HG03159 (cell line): Measurements from ENCODE around the gene CRB2.
"Not testable (repeated sequence)": the region's sequence is repeated elsewhere in the genome, so short reads cannot be mapped to it uniquely, and the experiment has no call there.

Experiments used
- ATAC-seq: cut with Tn5 transposase; IDR thresholded peaks from one replicate; pipeline ENCODE4 v1.9.1; 2021; ENCODE audit warnings: mild to moderate bottlenecking, moderate library complexity; ENCODE audit not compliant: unreplicated experiment

Gene CRB2

DNA sequence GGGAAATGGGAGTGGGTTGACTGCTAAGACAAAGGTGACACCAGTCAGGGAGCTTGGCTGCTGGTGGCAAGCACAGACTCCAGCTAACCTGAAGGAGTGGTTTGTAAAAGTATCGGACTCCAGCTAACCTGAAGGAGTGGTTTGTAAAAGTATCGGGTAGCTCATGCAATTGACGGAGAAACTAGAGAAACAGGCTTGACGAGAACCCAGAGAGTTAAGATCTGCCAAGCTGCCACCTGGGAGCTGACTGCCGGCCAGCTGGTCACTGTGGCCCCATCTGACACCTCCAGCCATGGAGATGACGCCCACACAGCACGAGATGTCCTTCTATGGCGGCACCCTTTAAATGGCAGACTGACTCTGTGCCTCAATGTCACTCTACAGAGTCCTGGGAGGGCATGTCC, 28.3 kb upstream of the CRB2 start:
- ATAC-seq: no peak

DNA sequence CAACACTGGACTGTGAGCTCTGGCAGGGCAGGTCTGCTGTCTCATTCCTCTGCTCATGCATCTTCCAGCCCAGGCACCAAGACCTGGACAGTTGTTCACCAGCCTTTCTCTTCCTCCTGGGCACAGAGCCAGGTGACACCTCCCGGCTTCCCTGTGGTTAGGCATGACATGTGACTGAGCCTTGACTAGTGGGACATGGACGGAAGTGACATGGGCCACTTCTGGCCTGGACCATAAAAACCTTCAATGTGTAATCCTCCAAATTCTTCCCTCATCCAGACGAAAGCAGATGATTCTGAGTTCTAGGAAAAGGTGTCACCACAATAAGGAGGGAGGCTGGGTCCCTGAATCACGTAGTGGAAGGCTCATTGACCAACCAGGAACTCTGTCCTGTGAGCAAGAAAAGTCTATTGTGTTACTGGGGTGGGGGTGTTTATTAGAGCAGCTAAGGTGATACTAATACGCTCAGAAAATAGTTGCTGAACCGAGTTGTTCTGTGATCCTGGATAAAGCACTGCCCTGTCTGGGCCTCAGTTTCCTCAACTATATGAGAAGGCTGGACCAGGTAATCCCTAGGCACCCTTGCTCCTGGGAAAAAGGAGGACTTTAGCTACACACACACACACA, 26.6 kb upstream of the CRB2 start:
- no peak for ATAC-seq

DNA sequence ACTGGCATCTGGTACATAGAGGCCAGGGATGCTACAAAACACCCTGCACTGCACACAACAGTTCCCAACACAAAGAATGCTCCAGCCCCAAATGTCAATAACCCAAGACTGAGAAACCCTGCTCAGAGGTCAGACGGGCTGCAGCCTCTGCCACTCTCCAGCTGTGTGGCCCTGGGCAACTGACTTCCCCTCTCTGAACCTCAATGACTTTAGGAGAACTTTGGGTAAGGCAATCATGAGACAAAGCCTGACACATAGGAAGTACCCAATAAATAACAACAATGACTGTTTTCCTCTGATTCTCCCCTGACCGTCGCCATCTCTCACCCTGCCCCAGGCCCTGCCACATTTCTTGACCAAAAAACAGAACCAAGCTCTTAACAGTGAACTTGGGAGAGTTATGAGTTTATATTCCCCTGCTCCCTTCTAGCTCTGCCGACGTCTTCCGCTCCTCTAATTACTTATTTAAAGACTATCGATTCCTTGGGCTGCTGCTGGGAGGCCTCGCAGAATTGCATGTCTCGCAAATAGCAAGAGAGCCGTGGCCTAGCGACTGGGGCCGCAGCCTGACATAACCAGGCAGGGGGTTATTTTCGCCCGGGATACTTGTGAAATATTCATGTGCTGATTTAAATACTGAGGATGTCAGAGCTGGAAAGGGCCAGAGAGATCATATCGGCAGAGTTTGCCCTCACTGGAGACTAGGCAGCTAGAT, 24.5 kb upstream of the CRB2 start:
- no peak for ATAC-seq

DNA sequence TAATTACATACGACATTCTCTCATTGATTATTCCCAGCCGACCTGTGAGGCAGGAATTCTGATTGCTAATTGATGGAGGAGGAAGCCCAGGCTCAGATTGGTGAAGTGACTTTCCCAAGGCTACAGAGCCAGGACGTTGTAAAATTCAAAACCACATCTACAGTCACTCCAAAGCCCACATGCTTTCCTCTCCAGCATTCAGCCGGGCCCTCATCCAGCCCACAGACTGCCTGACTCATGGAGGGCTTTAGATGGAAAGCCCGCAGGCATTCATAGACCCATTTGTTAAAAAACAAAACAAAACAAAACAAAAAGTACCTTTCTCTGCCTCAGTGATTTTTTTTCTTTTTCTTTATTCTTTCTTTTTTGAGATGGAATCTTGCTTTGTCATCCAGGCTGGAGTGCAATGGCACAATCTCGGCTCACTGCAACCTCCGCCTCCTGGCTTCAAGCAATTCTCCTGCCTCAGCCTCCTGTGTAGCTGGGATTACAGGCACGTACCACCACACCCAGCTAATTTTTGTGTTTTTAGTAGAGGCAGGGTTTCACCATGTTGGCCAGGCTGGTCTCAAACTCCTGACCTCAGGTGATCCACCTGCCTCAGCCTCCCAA, 22.8 kb upstream of the CRB2 start:
- ATAC-seq: not testable (repeated sequence)

DNA sequence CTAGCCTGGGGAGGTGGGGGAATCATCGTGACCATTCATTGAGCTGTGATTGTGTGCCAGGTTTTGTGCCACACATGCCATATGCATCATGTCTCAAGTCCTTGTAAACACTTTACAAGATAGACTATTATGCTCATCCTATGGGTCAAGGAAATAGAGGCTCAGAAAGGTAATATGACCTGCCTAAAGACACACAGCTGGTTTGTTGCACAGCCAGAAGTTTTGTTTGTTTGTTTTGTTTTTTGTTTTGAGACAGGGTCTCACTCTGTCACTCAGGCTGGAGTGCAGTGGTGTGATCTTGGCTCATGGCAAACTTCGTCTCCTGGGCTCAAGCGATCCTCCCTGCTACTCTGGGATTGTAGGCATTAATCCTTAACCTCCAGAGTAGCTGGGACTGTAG, 21.4 kb upstream of the CRB2 start:
- ATAC-seq: no peak

DNA sequence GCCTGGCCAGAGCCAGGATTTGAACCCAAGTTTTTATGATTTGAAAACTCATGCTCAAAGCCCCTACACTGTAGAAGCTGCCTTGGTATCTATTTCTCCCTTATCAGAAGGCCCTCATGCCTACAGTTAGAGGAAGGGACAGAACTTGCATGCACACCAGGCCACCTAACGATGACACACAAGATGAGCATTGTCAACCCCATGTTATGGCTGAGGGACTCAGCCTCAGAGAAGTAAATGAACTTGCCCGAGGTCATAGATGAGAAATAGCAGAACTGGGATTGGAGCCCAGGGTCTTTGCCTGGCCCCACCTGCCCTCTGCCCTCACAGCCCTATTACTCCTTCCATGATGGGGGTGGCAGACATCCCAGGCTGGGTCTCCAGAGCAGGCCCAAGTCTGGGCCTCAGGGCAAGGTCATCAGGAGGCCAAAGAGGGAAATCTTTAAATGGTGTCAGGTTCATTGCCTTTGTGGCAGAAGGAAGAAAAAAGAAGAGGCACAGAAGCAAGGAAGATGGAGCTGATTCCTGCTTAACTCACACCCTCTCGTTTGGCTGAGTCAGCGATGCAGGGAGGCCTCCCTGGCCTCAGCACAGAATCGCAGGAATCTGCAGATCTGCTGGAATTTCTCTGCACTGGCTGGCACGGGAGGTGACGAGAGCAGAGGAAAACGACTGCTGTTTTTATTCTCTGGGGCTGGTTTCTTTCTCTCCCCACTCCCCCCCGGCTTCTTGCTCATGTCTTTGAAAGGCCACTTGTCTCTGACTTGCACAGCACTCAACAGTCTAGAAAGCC, 20.6 kb upstream of the CRB2 start:
- no peak for ATAC-seq

DNA sequence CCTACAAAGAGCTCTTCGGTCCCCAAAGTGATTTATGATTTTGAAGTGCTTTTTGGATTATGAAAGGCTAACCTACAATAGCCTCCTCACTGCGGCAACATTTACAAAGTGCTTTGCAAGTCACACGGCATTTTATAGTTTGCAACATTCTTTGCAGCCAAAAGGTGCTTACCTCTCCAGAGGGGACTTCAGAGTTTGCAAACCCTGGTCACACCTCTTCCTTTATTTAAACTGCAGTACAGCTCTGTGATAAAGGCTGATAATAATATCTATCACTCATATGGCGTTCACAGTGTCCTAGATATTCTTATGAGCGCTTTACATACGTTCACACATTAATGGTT, 20.0 kb upstream of the CRB2 start:
- ATAC-seq: no peak

DNA sequence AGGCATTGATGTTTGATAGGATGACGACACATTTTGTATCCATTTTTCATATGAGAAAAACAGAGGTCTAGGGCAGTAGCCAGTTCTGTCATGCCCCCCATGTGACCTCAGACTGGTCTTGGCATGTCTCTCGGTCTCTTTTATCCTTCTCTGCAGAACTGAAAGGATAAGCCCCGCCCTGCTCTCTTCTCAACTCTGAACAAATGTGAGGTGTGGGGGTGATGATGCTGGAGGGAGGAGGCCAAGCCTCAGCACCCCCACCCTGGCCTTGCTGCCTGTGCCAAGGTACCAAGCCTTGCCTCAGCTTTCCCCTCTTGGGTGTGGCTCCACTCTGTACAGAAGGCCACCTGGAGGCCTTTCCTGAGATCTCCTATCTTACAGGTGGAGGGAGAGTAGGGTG, 19.5 kb upstream of the CRB2 start:
- ATAC-seq: no peak

DNA sequence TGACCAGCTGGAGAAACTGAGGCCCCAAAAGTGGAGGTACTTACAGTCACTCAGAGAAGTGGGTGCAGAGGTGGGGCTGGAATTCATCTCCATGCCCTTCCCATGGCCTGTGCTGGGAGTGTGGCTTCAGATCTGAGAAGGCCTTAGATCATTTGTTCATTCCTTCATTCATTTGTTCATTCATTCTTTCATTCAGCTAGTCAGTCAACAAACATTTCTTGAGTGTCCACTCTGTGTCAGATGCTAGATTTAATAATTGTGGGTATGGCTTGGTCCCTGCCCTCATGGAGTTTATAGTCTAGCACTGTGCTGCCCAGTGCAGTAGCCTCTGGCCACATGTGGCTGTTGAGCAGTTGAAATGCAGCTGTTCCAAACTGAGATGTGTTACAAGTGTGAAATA, 19.0 kb upstream of the CRB2 start:
- no peak for ATAC-seq

DNA sequence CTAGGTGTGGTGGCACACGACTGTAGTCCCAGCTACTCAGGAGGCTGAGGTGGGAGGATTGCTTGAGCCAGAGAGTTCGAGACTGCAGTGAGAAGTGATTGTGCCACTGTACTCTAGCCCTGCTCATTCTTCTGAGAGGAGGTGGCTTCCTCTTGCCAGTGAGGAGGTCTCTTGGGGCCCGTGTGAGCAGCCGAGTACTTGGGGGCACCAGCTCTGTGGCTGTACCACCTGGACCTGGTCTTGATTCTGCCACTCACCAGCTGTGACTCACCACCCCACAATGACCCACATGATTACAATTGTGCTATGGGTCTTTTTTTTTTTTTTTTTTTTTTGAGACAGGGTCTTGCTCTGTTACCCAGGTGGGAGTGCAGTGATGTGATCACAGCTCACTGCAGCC, 18.0 kb upstream of the CRB2 start:
- no peak for ATAC-seq

DNA sequence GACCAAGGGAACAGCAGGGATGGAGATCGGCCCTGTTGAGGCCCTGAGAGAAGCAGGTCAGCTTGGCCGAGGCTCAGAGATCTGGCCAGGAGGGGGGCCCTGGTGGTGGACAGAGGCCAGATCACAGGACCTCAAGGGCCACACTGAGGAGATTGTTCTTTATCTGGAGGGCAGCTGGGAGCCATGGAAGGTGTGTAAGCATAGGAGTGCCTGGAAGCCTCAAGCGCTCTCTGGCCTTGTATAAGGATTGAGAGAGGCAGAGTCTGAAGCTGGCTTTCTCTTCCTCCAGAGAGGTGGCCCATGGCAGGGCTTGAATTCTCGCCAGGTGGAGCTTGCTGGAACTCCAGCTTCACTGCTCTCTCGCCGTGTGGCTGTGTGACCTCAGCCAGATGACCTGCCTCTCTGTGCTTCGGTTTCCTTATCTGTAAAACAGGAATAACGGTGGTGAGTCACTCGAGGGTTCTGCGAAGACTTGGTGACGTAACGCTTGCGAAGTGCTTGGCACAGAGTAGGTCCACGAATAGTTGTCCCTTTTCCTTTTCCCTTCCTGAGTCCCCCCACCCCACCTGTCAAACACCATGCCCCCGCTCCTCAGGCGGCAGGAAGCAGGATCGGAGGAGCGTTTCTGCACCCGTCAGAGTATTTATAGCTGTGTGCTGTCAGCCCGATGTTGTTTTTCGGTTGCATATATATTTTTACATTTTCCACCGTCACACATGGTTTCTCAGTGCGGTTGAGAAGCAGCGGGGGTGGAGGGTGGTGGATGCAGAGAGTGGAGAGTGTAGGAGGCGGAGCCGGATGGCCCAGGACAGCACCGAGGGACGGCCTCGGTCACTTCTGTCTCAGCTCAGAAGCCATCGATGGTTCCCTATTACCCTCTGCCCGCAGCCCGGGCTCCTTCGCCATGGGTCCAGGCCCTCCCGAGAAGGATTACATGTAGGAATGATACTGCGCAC, 17.0 kb upstream of the CRB2 start:
- peak; percentile 66 for ATAC-seq

DNA sequence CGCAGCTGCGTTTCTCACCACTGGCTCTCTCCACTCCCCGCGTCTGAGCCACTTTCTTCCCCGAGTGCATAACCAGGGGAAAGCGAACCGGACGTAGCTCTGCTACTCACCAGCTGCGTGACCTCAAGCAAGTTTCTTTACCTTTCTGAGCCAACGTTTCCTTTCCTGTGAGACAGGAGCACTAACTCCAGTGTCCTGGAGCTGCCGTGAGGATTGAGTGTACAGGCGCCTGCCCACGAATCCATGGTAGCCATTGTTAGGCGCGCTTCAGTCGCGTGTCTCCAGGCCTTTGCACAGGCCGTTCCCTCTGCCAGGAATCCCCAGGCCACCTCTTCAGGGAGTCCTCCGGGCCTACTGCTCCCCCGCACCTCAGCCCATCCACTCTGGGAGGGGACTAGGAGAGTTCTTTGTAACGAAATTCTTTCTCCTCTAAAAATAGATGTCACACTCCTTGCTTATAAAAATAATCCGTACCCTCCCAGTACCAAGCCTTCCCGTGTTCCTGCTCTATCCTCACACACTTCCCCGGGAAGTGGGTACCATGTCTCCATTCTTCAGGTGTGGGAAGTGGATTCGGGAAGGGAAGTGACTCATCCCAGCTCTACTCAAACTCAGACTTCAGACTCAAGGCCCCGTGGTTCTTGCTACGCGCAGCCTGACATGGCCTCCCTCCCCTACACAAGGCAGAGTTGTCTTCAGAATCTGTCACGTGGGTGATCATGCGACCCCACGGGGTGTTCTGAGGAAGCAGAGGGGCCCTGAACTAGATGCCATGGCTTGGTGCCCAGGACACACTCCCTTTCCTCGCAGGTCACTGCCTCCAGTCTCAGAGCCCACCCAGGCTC, 16.1 kb upstream of the CRB2 start:
- peak; percentile 41 for ATAC-seq

DNA sequence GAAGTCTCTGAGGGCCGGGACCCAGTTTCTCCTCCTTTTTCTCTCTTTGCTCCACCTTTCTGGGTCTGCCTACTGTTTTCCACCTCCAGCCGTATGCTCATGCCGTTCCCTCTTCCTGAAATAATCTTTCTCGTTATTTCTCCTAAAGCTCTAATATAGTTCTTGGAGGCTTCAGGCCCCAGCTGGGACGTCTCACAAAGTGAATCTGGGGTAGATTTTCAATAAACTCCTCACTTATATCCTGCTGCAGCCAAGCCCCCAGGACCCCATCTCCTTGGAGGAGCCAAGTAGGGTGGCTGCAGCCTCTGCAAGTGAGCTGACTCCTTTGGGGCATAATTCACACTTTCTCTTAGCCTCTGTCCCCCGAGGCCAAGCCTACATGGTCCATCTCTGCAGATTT, 14.2 kb upstream of the CRB2 start:
- ATAC-seq: no peak

DNA sequence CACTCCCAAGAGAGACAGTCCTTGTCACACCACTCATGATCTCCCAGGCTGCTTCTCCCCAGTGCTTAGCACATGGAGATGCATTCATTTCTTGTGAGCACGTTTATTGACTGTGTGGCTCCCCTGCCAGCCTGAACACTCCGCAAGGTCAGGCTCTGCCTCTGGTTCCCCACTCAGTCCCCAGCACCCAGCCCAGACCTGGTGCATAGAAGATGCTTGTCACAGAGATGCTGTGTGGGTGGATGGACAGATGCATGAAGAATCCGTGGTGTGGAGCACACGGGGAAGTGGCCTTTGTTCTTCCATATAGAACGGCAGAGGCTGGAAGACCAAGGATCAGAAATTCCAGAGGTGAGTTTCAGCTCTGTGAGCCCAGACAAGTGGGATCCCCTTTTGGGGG, 13.8 kb upstream of the CRB2 start:
- no peak for ATAC-seq

DNA sequence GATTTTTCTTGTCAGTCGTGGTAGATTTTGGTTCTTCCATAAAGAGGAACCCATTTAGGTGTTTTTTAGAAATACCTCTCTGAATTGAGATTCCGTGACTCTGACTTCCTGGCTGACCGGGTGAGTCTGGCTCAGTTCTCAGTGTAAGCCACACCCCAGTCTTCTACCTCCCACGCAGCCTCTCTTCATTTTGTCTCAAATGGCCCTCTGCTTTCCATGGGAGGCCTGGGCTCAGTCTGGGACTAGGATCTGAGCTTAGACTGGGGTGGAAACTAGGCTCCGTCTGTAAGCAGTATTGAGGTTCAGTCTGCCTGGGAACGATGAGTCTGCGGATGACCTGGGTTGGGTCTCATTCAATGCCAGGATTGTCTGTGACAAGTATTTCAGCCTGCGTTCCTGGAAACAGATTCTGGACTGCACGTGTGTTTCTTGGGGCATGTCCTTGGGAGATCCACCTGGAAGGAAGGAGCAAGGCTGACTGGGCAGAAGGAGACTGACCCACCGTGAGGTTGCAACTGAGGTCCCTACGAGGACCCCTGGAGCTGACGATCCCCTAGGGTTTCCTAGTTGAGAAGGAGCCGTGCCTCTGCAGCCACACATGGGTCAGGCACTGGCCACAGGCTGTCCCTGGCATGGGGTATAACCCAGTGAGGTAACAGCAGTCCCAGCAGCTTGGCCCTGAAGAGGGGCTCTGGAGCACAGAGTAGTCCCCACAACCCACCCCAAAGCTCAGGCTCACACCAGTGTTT, 12.4 kb upstream of the CRB2 start:
- peak; percentile 28 for ATAC-seq

DNA sequence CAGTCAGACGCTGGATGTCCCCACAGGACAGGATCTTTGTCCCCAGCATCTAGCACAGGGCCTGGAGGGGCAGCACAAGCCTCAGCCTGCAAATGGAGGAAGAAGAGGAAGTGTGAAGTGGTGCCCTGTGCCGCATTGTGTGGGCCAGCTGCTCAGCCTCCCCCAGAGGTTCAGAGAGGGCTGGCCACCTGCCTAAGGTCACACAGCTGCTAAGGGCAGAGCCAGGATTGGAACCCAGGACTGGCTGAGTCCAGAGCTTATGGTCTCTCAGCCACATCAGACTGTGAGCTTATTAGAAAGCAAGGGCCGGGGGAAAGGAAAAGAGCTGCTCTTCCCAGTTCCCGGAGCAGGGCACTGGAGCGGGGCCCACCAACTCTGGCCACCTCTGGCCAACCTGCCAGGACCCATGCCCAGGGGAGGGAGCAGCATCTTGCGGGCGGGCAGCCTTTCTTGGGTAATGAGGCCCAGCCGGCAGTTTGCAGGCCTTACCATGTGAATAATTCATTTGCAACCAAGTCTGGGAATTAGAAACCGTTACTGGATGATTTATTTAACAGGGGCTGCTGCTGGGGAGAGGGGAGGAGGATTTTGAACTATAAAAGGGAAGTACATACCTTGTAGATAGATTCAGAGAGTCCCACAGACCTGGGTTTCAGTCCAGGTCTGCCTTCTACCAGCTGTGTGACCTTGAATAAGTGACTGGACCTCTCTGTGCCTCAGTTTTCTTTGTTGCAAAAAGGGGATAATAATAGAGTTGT, 11.6 kb upstream of the CRB2 start:
- no peak for ATAC-seq

DNA sequence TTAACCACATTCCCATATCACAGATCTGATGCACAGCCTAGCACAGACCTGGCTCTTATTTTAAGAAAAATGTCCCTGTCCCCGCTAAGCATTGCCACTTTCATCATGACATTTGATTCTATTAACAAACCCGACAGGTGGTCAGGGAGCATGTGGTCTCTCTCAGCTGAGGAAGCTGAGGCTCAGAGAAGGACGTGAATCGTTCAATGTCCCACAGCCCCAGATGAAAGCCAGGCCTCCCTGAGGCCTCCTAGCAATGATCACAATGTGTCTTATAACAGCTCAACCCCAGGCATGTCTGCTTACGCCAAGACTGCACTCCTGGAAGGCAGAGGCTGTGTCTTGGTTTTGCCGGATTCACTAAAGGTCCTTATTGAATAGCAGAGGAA, 10.4 kb upstream of the CRB2 start:
- no peak for ATAC-seq

DNA sequence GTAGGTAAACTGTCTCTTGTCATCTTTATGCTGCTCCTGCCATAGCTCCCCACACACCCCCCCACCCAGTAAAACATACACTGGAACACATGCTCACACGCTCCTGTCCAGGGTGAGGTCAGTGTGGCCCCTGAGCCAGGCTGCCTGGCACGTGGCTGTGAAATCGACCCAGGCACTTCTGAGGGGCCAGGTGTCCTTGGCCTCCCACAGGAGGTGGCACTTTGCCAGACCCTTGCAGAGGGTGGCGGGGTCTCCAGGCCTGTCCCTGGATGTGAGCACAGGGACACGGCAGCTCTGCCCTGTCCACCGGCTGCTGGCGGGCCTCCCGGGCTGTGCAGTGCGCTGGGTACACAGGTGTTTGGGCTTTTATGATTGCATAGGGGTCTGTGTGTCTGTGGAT, 10.0 kb upstream of the CRB2 start:
- ATAC-seq: no peak
